Ectodermal cell (in vitro differentiated cells): Measurements from ENCODE around the gene CLNS1A.

ENCODE experiments used
- H3K27ac ChIP-seq: 2 replicates; pipeline ENCODE4 v1.7.0; 2013; ENCODE audit warnings: mild to moderate bottlenecking, low read depth, low read length; ENCODE audit not compliant: insufficient read depth, poor library complexity, severe bottlenecking
- H3K27me3 ChIP-seq: 2 replicates; pipeline ENCODE4 v1.7.0; 2013; ENCODE audit warnings: mild to moderate bottlenecking, low read length; ENCODE audit not compliant: insufficient read depth, control insufficient read depth, poor library complexity, severe bottlenecking
- H3K36me3 ChIP-seq: one replicate; pipeline ENCODE4 v1.7.0; 2013; ENCODE audit warnings: low read length; ENCODE audit not compliant: control insufficient read depth, insufficient read depth
- H3K4me1 ChIP-seq: one replicate; pipeline ENCODE4 v1.7.0; 2013; ENCODE audit warnings: low read length; ENCODE audit not compliant: control insufficient read depth, insufficient read depth
- H3K4me3 ChIP-seq: 2 replicates; pipeline ENCODE4 v1.7.0; 2013; ENCODE audit warnings: low read depth, low read length, control low read depth; ENCODE audit not compliant: insufficient read depth
- H3K9me3 ChIP-seq: 2 replicates; pipeline ENCODE4 v1.7.0; 2013; ENCODE audit warnings: mild to moderate bottlenecking, low read length, moderate library complexity; ENCODE audit not compliant: control insufficient read depth
- WGBS, 2 experiments: methylation state at CpG; one replicate each; pipeline ENCODE4 v1.1.7; 2013; ENCODE audit warnings: missing lambda C conversion rate in 2 of 2; 5-methylcytosine and 5-hydroxymethylcytosine counted together

The CLNS1A gene

DNA sequence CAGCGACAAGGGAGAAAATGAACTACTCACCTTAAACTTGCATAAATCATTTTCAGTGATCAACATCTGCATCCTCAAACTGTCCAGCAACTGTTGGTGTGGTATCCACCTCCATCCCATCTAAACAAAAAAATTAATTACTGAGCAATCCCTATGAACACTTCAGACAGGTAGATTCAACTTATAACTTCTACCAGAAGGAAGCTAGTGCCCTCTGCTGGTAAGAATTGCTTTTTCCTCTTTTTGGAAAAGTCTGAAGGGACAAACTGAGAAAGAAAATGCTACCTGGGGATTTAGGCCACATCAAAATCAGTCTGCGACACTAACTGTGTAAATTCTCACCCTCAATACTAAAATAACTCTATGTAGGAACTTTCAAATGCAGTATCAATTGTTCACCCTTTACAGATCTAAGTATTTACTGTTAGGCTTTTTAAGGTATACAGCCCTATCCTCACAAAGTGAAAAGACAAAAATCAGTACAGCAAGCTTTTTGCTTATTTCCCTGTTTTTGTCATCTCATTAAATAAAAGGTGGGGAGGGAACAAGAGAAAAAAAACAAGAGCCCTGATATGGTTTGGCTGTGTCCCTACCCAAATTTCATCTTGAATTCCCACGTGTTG lies 17.9 kb downstream of the CLNS1A start:
- WGBS, 2 experiments: 90 to 95% methylated on average over 3 of the region's 3 CpGs
- Histone ChIP-seq H3K27ac (no peak overlapping the region), H3K4me1 (no peaks in the 10 kb centered on the region), H3K4me3 (no peak overlapping the region), H3K27me3 (no peaks in the 10 kb centered on the region), H3K36me3 (peaks cover 29% of the 10 kb centered on the region), H3K9me3 (no peaks in the 10 kb centered on the region)

GRCh38 chr11:77617892-77618291 lies 19.7 kb downstream of the CLNS1A start:
- Histone ChIP-seq H3K4me3 (no peak overlapping the region), H3K27me3 (no peaks in the 10 kb centered on the region), H3K4me1 (no peaks in the 10 kb centered on the region), H3K27ac (no peak overlapping the region), H3K9me3 (no peaks in the 10 kb centered on the region), H3K36me3 (peaks cover 34% of the 10 kb centered on the region)
- 93 to 100% methylated on average over 1 to 2 of the region's 3 CpGs for WGBS, 2 experiments

- Histone ChIP-seq H3K36me3 (peaks cover 17% of the 10 kb centered on the region), H3K27ac (no peak overlapping the region), H3K27me3 (no peaks in the 10 kb centered on the region), H3K9me3 (no peaks in the 10 kb centered on the region), H3K4me1 (no peaks in the 10 kb centered on the region), H3K4me3 (no peak overlapping the region)
These were observed 25.7 kb downstream of the CLNS1A start for GRCh38 chr11:77611921-77612320.

- 83 to 94% methylated on average over 1 of the region's 1 CpG for WGBS, 2 experiments
- Histone ChIP-seq H3K36me3 (peaks cover 13% of the 10 kb centered on the region), H3K9me3 (no peaks in the 10 kb centered on the region), H3K4me1 (no peaks in the 10 kb centered on the region), H3K27me3 (no peaks in the 10 kb centered on the region), H3K4me3 (no peak overlapping the region), H3K27ac (no peak overlapping the region)
These were observed 28.4 kb downstream of the CLNS1A start for GRCh38 chr11:77609234-77609633.

DNA sequence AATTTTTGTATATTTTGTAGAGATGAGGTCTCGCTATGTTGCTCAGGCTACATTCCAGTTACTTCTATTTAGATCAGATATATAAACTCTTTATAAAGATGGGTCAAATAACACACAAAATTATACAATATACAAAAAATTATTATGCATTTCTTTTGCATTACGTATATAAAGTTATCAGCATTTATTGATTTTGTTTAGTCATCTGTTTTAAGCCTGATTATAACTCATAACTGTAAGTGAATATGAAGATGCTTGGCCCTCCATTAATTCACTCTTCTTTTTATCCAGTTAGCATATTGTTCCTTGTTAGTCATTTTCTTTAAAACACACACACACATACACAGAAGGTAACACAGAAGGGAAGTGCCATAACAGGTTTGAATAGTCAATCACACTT lies 33.3 kb downstream of the CLNS1A start:
- H3K27ac ChIP-seq: no peak overlapping the region
- no CpG with 5 or more reads among the region's 2 CpGs for WGBS, 2 experiments
- no peak overlapping the region for H3K4me3 ChIP-seq
- no peaks in the 10 kb centered on the region for H3K9me3 ChIP-seq
- no peaks in the 10 kb centered on the region for H3K4me1 ChIP-seq
- no peaks in the 10 kb centered on the region for H3K27me3 ChIP-seq
- H3K36me3 ChIP-seq: peaks cover 4% of the 10 kb centered on the region

GRCh38 chr11:77602381-77603088 lies 35.1 kb downstream of the CLNS1A start:
- Histone ChIP-seq H3K27ac (no peak overlapping the region), H3K4me1 (no peaks in the 10 kb centered on the region), H3K36me3 (peaks cover 4% of the 10 kb centered on the region), H3K9me3 (no peaks in the 10 kb centered on the region), H3K27me3 (no peaks in the 10 kb centered on the region), H3K4me3 (no peak overlapping the region)
- WGBS, 2 experiments: 89 to 94% methylated on average over 3 of the region's 3 CpGs

DNA sequence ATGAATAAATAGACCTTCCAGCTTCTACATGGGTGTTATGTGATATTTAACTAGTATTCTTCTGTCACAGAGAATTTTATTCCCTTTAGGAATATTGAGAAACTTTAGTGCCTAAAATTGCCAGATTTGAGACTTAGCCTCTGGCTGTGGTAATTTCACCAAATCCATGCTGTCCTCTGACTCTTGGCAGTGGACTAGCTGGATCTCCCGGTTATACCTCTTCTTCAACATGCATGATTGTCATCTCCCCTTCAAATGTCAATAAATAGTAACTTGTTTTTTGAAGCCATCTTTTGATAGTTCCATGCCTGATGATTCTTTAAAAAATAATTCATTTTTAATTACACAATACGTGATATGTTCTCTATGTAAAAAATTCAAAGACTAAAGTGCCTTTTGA lies 39.4 kb downstream of the CLNS1A start:
- no peak overlapping the region for H3K27ac ChIP-seq
- H3K36me3 ChIP-seq: no peaks in the 10 kb centered on the region
- no peak overlapping the region for H3K4me3 ChIP-seq
- WGBS, 2 experiments: 95% methylated on average over 2 of the region's 2 CpGs
- no peaks in the 10 kb centered on the region for H3K4me1 ChIP-seq
- H3K27me3 ChIP-seq: no peaks in the 10 kb centered on the region
- H3K9me3 ChIP-seq: no peaks in the 10 kb centered on the region

DNA sequence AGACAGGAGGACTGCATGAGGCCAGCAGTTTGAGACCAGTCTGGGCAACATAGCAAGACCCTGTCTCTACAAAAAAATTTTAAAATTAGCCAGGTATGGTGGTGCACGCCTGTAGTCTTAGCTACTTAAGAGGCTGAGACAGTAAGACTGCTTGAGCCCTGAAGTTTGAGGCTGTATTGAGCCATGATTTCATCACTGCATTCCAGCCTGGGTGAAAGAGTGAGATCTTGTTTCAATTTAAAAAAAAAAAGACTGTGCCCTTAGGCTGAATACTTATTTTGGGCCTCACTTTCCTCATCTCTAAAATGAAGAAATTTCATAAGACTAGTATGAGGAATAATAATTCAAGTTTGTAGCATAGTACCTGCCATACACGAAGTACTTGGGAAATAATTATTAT lies 41.0 kb downstream of the CLNS1A start:
- WGBS, 2 experiments: 90 to 98% methylated on average over 1 of the region's 2 CpGs
- Histone ChIP-seq H3K4me1 (no peaks in the 10 kb centered on the region), H3K9me3 (no peaks in the 10 kb centered on the region), H3K27me3 (no peaks in the 10 kb centered on the region), H3K36me3 (no peaks in the 10 kb centered on the region), H3K27ac (no peak overlapping the region), H3K4me3 (no peak overlapping the region)

- H3K27ac ChIP-seq: no peak overlapping the region
- H3K36me3 ChIP-seq: no peaks in the 10 kb centered on the region
- no peak overlapping the region for H3K4me3 ChIP-seq
- H3K9me3 ChIP-seq: no peaks in the 10 kb centered on the region
- no peaks in the 10 kb centered on the region for H3K4me1 ChIP-seq
- H3K27me3 ChIP-seq: peaks cover 18% of the 10 kb centered on the region
These were observed 43.7 kb downstream of the CLNS1A start for GRCh38 chr11:77593883-77594282.

- Histone ChIP-seq H3K9me3 (no peaks in the 10 kb centered on the region), H3K4me1 (no peaks in the 10 kb centered on the region)
- 84 to 85% methylated on average over 2 of the region's 2 CpGs for WGBS, 2 experiments
These were observed 44.9 kb downstream of the CLNS1A start for GRCh38 chr11:77592727-77593126.

More at GRCh38 chr11:77592727-77593126, 44.9 kb downstream of the CLNS1A start:
- Histone ChIP-seq H3K27me3 (peaks cover 18% of the 10 kb centered on the region), H3K36me3 (no peaks in the 10 kb centered on the region), H3K4me3 (no peak overlapping the region), H3K27ac (no peak overlapping the region)
